GM10266 (cell line): ENCODE measurements around the gene TSPAN5.

ENCODE experiments used
- DNase-seq: peaks from one replicate; pipeline ENCODE4 v3.0.0; 2012; ENCODE audit errors: extremely low spot score
- TF ChIP-seq, protein P1 (sequence below): IDR thresholded peaks from 2 replicates; pipeline ENCODE4 v1.5.1; 2012; ENCODE audit warnings: mild to moderate bottlenecking, low read depth; ENCODE audit not compliant: control insufficient read depth, insufficient read depth; ENCODE audit errors: missing control alignments

Gene TSPAN5

DNA sequence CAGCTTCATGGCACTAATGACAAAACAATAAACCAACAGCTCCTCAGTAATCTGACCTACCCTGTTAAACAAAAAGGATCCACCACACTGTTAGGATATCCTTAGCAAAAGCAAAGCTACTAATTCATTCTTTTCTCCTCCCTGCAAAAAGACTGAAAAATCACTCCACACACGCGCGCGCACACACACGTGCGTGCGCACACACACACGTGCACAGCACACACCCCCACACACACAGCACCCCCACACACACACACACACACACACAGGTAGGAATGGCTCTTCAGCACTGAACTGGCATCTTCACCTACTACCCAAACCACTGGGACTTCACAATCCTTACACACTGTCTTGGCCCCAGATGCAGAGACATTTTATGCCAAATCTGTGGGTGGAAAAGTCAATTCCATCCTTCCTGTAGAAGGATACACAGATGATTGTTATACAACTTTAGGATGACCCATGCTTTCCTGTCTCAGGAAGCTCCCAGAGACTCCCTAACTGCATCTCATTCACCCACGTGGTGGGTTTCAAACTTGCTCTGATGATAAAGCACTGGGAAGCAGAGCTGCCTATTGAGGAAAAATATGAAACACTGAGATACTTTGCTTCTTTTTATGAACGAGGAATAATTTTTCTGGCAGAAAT lies 102.5 kb downstream of the TSPAN5 start:
- TF ChIP-seq, protein P1, sequence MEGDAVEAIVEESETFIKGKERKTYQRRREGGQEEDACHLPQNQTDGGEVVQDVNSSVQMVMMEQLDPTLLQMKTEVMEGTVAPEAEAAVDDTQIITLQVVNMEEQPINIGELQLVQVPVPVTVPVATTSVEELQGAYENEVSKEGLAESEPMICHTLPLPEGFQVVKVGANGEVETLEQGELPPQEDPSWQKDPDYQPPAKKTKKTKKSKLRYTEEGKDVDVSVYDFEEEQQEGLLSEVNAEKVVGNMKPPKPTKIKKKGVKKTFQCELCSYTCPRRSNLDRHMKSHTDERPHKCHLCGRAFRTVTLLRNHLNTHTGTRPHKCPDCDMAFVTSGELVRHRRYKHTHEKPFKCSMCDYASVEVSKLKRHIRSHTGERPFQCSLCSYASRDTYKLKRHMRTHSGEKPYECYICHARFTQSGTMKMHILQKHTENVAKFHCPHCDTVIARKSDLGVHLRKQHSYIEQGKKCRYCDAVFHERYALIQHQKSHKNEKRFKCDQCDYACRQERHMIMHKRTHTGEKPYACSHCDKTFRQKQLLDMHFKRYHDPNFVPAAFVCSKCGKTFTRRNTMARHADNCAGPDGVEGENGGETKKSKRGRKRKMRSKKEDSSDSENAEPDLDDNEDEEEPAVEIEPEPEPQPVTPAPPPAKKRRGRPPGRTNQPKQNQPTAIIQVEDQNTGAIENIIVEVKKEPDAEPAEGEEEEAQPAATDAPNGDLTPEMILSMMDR: no peak
- no peak for DNase-seq

DNA sequence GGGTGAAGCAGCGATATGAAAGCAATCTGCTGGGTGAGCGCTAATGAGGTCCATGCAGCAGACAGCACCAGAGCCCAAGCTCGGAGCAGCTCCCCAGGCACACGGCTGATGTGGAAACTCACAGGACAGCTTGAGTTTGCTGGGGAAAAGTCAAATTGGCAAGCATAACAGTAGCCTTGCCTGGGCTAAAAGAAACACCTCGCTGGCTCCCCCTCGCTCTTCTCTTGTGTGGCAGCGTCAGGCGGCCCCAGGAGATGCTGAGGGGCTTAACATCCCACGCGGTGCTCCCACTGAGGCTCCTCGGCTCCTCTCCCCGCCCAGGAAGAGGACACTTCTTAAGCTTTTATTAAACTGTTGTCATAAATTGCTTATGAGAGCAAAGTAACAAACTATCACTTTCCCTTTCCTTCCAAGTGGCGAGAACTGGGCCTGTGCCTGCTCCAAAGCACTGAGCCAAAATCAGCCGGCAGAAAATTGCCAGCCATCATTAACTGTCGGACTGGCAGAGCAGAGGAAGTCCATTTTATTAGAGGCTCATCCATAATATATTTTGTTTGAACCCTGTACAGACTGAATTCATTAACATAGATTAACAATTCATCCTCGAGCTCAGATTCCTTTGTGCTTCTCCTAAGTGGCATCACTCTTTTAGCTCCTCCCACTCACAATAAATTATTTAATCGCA lies 111.4 kb downstream of the TSPAN5 start:
- TF ChIP-seq, protein P1: no peak
- no peak for DNase-seq

DNA sequence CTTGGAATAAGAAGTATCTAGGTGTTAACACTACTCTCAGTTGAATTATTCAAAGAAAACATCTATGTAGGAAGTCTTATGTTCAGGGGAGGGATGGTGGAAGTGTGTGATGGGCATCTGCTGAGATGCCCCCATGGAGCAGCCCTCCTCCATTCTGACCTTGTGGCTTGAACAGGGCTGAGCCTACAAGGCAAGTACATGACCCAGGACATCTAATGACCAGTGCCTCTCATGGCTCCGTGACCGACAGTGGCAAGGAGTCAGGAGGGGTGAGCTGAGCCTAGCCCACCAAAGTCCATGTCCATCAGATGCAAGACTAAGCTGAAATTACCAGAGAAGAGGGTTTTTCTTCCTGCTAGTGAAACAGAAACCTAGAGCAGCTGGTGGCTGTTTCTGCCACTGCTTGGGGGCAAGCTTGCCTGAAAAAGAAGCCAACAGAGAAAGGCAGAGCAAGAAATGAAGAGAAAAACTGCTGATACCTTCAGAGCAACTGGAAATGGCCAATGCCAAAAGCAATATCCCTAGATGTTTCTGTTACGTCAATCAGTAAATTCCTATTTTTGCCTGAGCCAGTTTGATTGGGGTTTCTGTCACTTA lies 113.5 kb downstream of the TSPAN5 start:
- no peak for DNase-seq
- TF ChIP-seq, protein P1: no peak

DNA sequence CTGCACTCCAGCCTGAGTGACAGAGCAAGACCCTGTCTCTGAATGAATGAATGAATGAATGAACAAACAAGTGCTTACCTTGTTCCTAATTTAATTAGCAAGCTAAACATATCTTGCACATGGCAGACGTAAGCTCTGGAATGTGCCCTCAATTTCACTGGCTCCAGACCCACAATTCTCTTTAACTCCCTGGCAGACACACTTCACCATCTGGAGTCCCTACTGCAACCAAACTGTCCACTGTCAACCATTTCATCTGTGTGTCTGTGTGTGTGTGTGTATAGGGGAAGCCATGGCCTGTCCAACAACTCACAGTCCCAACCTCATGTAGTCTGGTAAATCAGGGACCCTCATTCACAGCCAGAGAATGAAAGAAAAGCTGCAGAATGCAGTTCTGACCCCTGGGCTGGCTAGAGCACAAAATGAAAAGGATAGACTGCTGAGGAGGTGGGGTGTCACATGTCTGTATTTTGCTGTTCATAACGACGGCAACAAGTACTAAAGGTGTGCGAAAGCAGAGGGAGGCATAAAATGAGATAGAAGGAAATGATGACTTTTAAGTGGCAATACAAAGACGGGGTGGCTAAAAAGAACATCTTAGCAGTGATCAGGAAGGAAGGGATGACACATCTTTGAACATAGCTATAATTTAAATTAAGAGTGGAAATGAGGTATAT lies 114.1 kb downstream of the TSPAN5 start:
- no peak for DNase-seq
- TF ChIP-seq, protein P1: no peak

DNA sequence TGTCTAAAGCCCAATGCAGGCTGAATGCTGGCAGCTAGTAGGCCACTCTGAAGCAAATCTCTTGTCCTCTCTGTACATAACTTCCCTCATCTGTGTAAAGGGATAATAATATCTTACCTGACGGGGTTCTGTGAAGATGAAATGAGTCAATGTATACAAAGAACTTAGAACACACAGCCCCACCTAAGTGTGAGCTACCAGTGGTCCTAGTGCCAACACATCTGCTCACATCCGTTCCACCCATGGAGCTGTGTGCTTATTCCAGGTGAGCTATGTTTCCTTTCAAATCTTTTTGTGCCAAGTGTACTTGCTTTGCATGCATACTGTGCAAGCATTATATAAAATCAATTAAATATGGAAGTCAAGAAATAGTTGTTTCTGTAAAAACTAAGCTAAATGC lies 116.4 kb downstream of the TSPAN5 start:
- DNase-seq: no peak
- TF ChIP-seq, protein P1: no peak

DNA sequence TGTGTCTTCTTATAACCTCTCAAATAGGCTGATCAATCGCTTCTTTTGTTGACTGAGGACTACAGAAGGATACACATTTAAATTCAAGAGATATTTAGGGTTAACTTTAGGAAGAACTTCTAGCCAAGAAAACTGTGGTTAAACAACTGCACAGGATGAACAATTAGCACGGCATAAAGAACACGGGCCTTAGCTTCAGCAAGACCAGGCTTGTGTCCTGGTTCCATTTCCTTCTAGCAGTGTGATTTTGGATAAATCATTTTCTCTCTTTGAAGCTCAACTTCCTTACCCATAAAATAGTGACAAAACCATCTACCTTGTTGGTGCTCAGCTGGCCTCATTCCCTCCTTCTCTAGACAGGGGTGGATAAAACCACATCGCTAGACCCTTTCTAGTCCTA lies 117.6 kb downstream of the TSPAN5 start:
- TF ChIP-seq, protein P1: no peak
- no peak for DNase-seq
